IMR-90 (cell line): Measurements from ENCODE around the gene WNT2B. TPM values are rescaled to one million over a fixed set of nuclear protein-coding genes. Genes with fewer than 3 reads are reported as not detected.

Source experiments
- ATAC-seq: fragments of 200-7000 bp; cut with Tn5 transposase; 2 replicates; pipeline ENCODE4 v1.9.1; 2020; ENCODE audit warnings: low read depth, mild to moderate bottlenecking, moderate library complexity
- BruUV-seq: library from RNA; stranded (reverse); fragments of 400-500 nt; replicated peaks from 2 replicates; lab custom pipeline; 2021; lab: Mats Ljungman, UMichigan
- CTCF ChIA-PET: fragments of 300-600 bp; formaldehyde crosslinking; extraction: SDS; loops from one replicate; lab custom pipeline; 2021; ENCODE audit warnings: antibody characterized with exemption; lab: Yijun Ruan, JAX
- POLR2A ChIA-PET: fragments of 300-600 bp; sonication (Branson Sonifier 250); formaldehyde crosslinking; loops from one replicate; lab custom pipeline; 2022; ENCODE audit warnings: antibody characterized with exemption; ENCODE audit not compliant: unreplicated experiment; lab: Charles Lee
- DNase-seq: peaks from one replicate; pipeline ENCODE4 v3.0.0; 2013
- H2AFZ ChIP-seq: replicated peaks from 2 replicates; pipeline ENCODE3; 2013; ENCODE audit warnings: low read length, mild to moderate bottlenecking; ENCODE audit not compliant: poor library complexity
- H2AK5ac ChIP-seq: 2 replicates; pipeline ENCODE4 v1.6.1; 2013; ENCODE audit warnings: low read depth, low read length, inconsistent platforms
- H2AK9ac ChIP-seq: replicated peaks from 2 replicates; pipeline ENCODE3; 2013; ENCODE audit warnings: mild to moderate bottlenecking, low read depth, low read length, moderate library complexity; ENCODE audit not compliant: poor library complexity
- H2BK120ac ChIP-seq: 2 replicates; pipeline ENCODE4 v1.6.1; 2013; ENCODE audit warnings: low read depth, low read length, inconsistent platforms
- H2BK15ac ChIP-seq: 3 replicates; pipeline ENCODE4 v1.6.1; 2013; ENCODE audit warnings: low read depth, low read length, inconsistent platforms
- H2BK20ac ChIP-seq: 2 replicates; pipeline ENCODE4 v1.6.1; 2013; ENCODE audit warnings: low read depth, mild to moderate bottlenecking, inconsistent platforms, low read length, moderate library complexity
- H2BK5ac ChIP-seq: 2 replicates; pipeline ENCODE4 v1.6.1; 2013; ENCODE audit warnings: mild to moderate bottlenecking, low read depth, low read length, inconsistent platforms; ENCODE audit not compliant: poor library complexity, severe bottlenecking
- H3K14ac ChIP-seq: replicated peaks from 2 replicates; pipeline ENCODE4 v1.6.1; 2013; ENCODE audit warnings: low read depth, low read length, inconsistent platforms
- H3K18ac ChIP-seq: 2 replicates; pipeline ENCODE4 v1.6.1; 2013; ENCODE audit warnings: low read depth, low read length, control low read depth
- H3K23ac ChIP-seq: 2 replicates; pipeline ENCODE4 v1.6.1; 2013; ENCODE audit warnings: low read depth, low read length, inconsistent platforms
- H3K27ac ChIP-seq: 2 replicates; pipeline ENCODE4 v1.5.1; 2013; ENCODE audit warnings: mild to moderate bottlenecking, control low read depth, low read length; ENCODE audit not compliant: insufficient read depth
- H3K27me3 ChIP-seq: 2 replicates; pipeline ENCODE4 v1.6.1; 2013; ENCODE audit warnings: low read length; ENCODE audit not compliant: control insufficient read depth, insufficient read depth
- H3K36me3 ChIP-seq: 2 replicates; pipeline ENCODE4 v1.6.1; 2013; ENCODE audit warnings: low read length, mixed read lengths; ENCODE audit not compliant: control insufficient read depth, insufficient read depth
- H3K4ac ChIP-seq: 2 replicates; pipeline ENCODE4 v1.6.1; 2013; ENCODE audit warnings: low read depth, low read length, inconsistent platforms
- H3K4me1 ChIP-seq: 2 replicates; pipeline ENCODE4 v1.6.1; 2013; ENCODE audit warnings: low read length, mixed read lengths; ENCODE audit not compliant: control insufficient read depth, insufficient read depth
- H3K4me2 ChIP-seq: 2 replicates; pipeline ENCODE4 v1.6.1; 2013; ENCODE audit warnings: low read depth, mild to moderate bottlenecking, control low read depth, low read length, moderate library complexity
- H3K4me3 ChIP-seq: 2 replicates; pipeline ENCODE4 v1.5.1; 2013; ENCODE audit warnings: low read depth, mild to moderate bottlenecking, control low read depth, low read length, moderate library complexity; ENCODE audit not compliant: insufficient read depth
- H3K56ac ChIP-seq: 2 replicates; pipeline ENCODE4 v1.6.1; 2013; ENCODE audit warnings: low read length, inconsistent platforms; ENCODE audit not compliant: insufficient read depth; ENCODE audit errors: extremely low read depth
- H3K79me1 ChIP-seq, 2 experiments: 2 replicates each; pipeline ENCODE4 v1.6.1; 2013; ENCODE audit warnings: low read length in 2 of 2, inconsistent platforms in 1 of 2, low read depth in 1 of 2
- H3K9ac ChIP-seq: 2 replicates; pipeline ENCODE4 v1.6.1; 2013; ENCODE audit warnings: low read depth, low read length, control low read depth
- H3K9me1 ChIP-seq: 2 replicates; pipeline ENCODE4 v1.6.1; 2013; ENCODE audit warnings: low read length, inconsistent platforms; ENCODE audit not compliant: insufficient read depth
- H3K9me3 ChIP-seq: 2 replicates; pipeline ENCODE4 v1.6.1; 2013; ENCODE audit warnings: low read length; ENCODE audit not compliant: control insufficient read depth, insufficient read depth
- H4K20me1 ChIP-seq: 2 replicates; pipeline ENCODE4 v1.6.1; 2013; ENCODE audit warnings: low read length, inconsistent platforms; ENCODE audit not compliant: insufficient read depth
- H4K5ac ChIP-seq: 2 replicates; pipeline ENCODE4 v1.6.1; 2013; ENCODE audit warnings: mild to moderate bottlenecking, low read depth, low read length, control low read depth
- H4K8ac ChIP-seq, 2 experiments: 2 replicates each; pipeline ENCODE4 v1.6.1; 2013; ENCODE audit warnings: low read depth in 2 of 2, low read length in 2 of 2, control low read depth in 1 of 2, inconsistent platforms in 1 of 2
- H4K91ac ChIP-seq: 2 replicates; pipeline ENCODE4 v1.6.1; 2013; ENCODE audit warnings: low read depth, low read length, inconsistent platforms; ENCODE audit not compliant: insufficient read depth
- BHLHE40 ChIP-seq: fragments of 150-350 bp; IDR thresholded peaks from 2 replicates; pipeline ENCODE4 v1.6.1; 2016; ENCODE audit warnings: mild to moderate bottlenecking, low read depth, low read length
- CEBPB ChIP-seq: IDR thresholded peaks from 2 replicates; pipeline ENCODE4 v1.6.1; 2012; ENCODE audit warnings: low read depth, low read length, improper control_type of control experiment
- CHD1 ChIP-seq: IDR thresholded peaks from 2 replicates; pipeline ENCODE4 v1.6.1; 2012; ENCODE audit warnings: low read depth, low read length, improper control_type of control experiment
- MAFK ChIP-seq: IDR thresholded peaks from 2 replicates; pipeline ENCODE4 v1.6.1; 2012; ENCODE audit warnings: low read depth, low read length, improper control_type of control experiment
- MAZ ChIP-seq: IDR thresholded peaks from 2 replicates; pipeline ENCODE4 v1.6.1; 2012; ENCODE audit warnings: low read depth, mild to moderate bottlenecking, low read length, improper control_type of control experiment, moderate library complexity, borderline replicate concordance
- MXI1 ChIP-seq: IDR thresholded peaks from 2 replicates; pipeline ENCODE4 v1.6.1; 2012; ENCODE audit warnings: low read depth, mild to moderate bottlenecking, low read length, moderate library complexity, borderline replicate concordance
- NFE2L2 ChIP-seq: fragments of 150-350 bp; IDR thresholded peaks from 2 replicates; pipeline ENCODE4 v1.6.1; 2016; ENCODE audit warnings: low read depth, mild to moderate bottlenecking, low read length
- POLR2A ChIP-seq: IDR thresholded peaks from 2 replicates; pipeline ENCODE4 v1.6.1; 2012; ENCODE audit warnings: mild to moderate bottlenecking, low read depth, low read length
- RAD21 ChIP-seq: IDR thresholded peaks from 2 replicates; pipeline ENCODE4 v1.6.1; 2012; ENCODE audit warnings: low read length, improper control_type of control experiment
- RCOR1 ChIP-seq: IDR thresholded peaks from 2 replicates; pipeline ENCODE4 v1.6.1; 2012; ENCODE audit warnings: mild to moderate bottlenecking, low read length, improper control_type of control experiment; ENCODE audit not compliant: insufficient replicate concordance
- RFX5 ChIP-seq: IDR thresholded peaks from 2 replicates; pipeline ENCODE4 v1.8.0; 2012; ENCODE audit warnings: low read depth, mild to moderate bottlenecking, low read length, moderate library complexity
- WGBS, 2 experiments: methylation state at CpG; one replicate each; pipeline versions ENCODE4 v1.1.5 to v1.1.7; 2013; ENCODE audit warnings: missing lambda C conversion rate in 2 of 2; ENCODE audit not compliant: insufficient read length in 1 of 2; ENCODE audit errors: extremely low coverage in 2 of 2; 5-methylcytosine and 5-hydroxymethylcytosine counted together
- dilution Hi-C: fragments of 300-500 bp; cut with HindIII; formaldehyde crosslinking; loops from one replicate; pipeline ENCODE4 v1.14.3; 2018; ENCODE audit warnings: low sequenced_read_pairs; ENCODE audit not compliant: unreplicated experiment
- in situ Hi-C: fragments of 300-500 bp; cut with MboI; formaldehyde crosslinking; loops from 3 replicates; pipeline ENCODE4 v1.14.3; 2019; ENCODE audit warnings: low sequenced_read_pairs, inconsistent platforms, mixed read lengths
- intact Hi-C: fragments of 100-400 bp; cut with micrococcal nuclease; formaldehyde crosslinking; loops from 2 replicates; pipeline ENCODE4 v1.10.0; 2022
- polyA plus RNA-seq, 3 experiments: library from polyadenylated mRNA; depleted of rRNA; stranded (reverse); fragments of >200 nt; gene quantifications; 2 replicates each; pipeline ENCODE4 v1.2.3, GENCODE V29; 2012; ENCODE audit warnings: low replicate concordance in 1 of 3
- total RNA-seq: library from RNA; depleted of rRNA; stranded (reverse); fragments of >200 nt; gene quantifications from 2 replicates; pipeline ENCODE4 v1.2.3, GENCODE V29; 2012
- TF ChIP-seq, protein P1 (sequence below): fragments of 150-350 bp; IDR thresholded peaks from 2 replicates; pipeline ENCODE4 v1.6.1; 2017; ENCODE audit warnings: mild to moderate bottlenecking, antibody characterized with exemption, low read length, low read depth
- TF ChIP-seq, protein P2 (sequence below): conservative IDR thresholded peaks from 2 replicates; pipeline ENCODE4 v1.5.1; 2012; ENCODE audit warnings: mild to moderate bottlenecking, low read depth, low read length, improper control_type of control experiment
- TF ChIP-seq, protein P3 (sequence below): fragments of 150-350 bp; IDR thresholded peaks from 2 replicates; pipeline ENCODE4 v1.6.1; 2016; ENCODE audit warnings: low read depth, mild to moderate bottlenecking, low read length, moderate library complexity, borderline replicate concordance

WNT2B gene
- total and polyA plus RNA-seq, 2 of the 4 experiments (the other 2 are of a cell fraction): 0.50 to 0.54 TPM

GRCh38 chr1:112524251-112524650 is 15.5 kb downstream of the WNT2B start:
- no peak overlapping the region for H2BK120ac ChIP-seq
- H4K91ac ChIP-seq: no peak overlapping the region
- no peak overlapping the region; the same call in 1 of the 2 replicates for H3K18ac ChIP-seq
- no peak overlapping the region for H2BK5ac ChIP-seq
- dilution Hi-C loops (no loop called here), in situ Hi-C loops (no loop called here), intact Hi-C loops (no loop called here)
- H3K79me1 ChIP-seq: peaks cover 0 to 3% of the 10 kb centered on the region in 2 experiments; a peak in 1 of 4 replicates
- H3K4me3 ChIP-seq: no peak overlapping the region
- H2AK5ac ChIP-seq: no peak overlapping the region
- DNase-seq (no peak), ATAC-seq (no peak)
- no peak overlapping the region for H3K27ac ChIP-seq
- TF ChIP-seq, protein P1, sequence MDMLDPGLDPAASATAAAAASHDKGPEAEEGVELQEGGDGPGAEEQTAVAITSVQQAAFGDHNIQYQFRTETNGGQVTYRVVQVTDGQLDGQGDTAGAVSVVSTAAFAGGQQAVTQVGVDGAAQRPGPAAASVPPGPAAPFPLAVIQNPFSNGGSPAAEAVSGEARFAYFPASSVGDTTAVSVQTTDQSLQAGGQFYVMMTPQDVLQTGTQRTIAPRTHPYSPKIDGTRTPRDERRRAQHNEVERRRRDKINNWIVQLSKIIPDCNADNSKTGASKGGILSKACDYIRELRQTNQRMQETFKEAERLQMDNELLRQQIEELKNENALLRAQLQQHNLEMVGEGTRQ: no peak
- no peak for TF ChIP-seq MAZ
- no peak for TF ChIP-seq CEBPB
- no peak for TF ChIP-seq POLR2A
- TF ChIP-seq, protein P2, sequence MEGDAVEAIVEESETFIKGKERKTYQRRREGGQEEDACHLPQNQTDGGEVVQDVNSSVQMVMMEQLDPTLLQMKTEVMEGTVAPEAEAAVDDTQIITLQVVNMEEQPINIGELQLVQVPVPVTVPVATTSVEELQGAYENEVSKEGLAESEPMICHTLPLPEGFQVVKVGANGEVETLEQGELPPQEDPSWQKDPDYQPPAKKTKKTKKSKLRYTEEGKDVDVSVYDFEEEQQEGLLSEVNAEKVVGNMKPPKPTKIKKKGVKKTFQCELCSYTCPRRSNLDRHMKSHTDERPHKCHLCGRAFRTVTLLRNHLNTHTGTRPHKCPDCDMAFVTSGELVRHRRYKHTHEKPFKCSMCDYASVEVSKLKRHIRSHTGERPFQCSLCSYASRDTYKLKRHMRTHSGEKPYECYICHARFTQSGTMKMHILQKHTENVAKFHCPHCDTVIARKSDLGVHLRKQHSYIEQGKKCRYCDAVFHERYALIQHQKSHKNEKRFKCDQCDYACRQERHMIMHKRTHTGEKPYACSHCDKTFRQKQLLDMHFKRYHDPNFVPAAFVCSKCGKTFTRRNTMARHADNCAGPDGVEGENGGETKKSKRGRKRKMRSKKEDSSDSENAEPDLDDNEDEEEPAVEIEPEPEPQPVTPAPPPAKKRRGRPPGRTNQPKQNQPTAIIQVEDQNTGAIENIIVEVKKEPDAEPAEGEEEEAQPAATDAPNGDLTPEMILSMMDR: no peak
- TF ChIP-seq NFE2L2: no peak
- TF ChIP-seq, protein P3, sequence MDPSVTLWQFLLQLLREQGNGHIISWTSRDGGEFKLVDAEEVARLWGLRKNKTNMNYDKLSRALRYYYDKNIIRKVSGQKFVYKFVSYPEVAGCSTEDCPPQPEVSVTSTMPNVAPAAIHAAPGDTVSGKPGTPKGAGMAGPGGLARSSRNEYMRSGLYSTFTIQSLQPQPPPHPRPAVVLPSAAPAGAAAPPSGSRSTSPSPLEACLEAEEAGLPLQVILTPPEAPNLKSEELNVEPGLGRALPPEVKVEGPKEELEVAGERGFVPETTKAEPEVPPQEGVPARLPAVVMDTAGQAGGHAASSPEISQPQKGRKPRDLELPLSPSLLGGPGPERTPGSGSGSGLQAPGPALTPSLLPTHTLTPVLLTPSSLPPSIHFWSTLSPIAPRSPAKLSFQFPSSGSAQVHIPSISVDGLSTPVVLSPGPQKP: no peak
- no peak for TF ChIP-seq RCOR1
- TF ChIP-seq MAFK: no peak
- TF ChIP-seq CHD1: no peak
- no peak for TF ChIP-seq RFX5
- TF ChIP-seq MXI1: no peak
- no peak for TF ChIP-seq RAD21
- no peak for TF ChIP-seq BHLHE40
- H3K4me1 ChIP-seq: peaks cover 32% of the 10 kb centered on the region
- no peak overlapping the region for H3K4me2 ChIP-seq
- no peak overlapping the region for H2AK9ac ChIP-seq
- H4K5ac ChIP-seq: no peak overlapping the region
- no TSS peak for BruUV-seq
- CTCF ChIA-PET: interaction anchor here (0.5 to 1.6 kb wide), 2 partner anchors 22 to 130 kb away, joined by 3 to 7 read pairs; no protein-coding TSS in a partner anchor
- H3K23ac ChIP-seq: no peak overlapping the region
- no peak overlapping the region for H3K56ac ChIP-seq
- no peak overlapping the region for H2AFZ ChIP-seq
- no peak overlapping the region for H3K9ac ChIP-seq
- no peak overlapping the region for H2BK20ac ChIP-seq
- peaks cover 24% of the 10 kb centered on the region for H3K9me1 ChIP-seq
- H4K8ac ChIP-seq: no peak overlapping the region
- H3K27me3 ChIP-seq: peaks cover 2% of the 10 kb centered on the region; the same call in 1 of the 2 replicates
- no peak overlapping the region for H3K4ac ChIP-seq
- WGBS, 2 experiments: no CpG with 5 or more reads among the region's 8 CpGs
- H3K36me3 ChIP-seq: peaks cover 12% of the 10 kb centered on the region
- H3K9me3 ChIP-seq: no peaks in the 10 kb centered on the region
- POLR2A ChIA-PET: interaction anchor here (0.6 kb wide), 1 partner anchor 16 kb away, joined by 3 read pairs; no protein-coding TSS in a partner anchor
- peaks cover 6% of the 10 kb centered on the region; the same call in 1 of the 2 replicates for H4K20me1 ChIP-seq
- no peak overlapping the region for H2BK15ac ChIP-seq
- no peak overlapping the region for H3K14ac ChIP-seq
